Neural progenitor cell (in vitro differentiated cells): ENCODE data around the gene HIBADH. TPM values are rescaled to one million over a fixed set of nuclear protein-coding genes. Genes with fewer than 3 reads are reported as not detected.

Source experiments
- DNase-seq: peaks from one replicate; pipeline ENCODE4 v3.0.0-alpha.2; 2016; ENCODE audit warnings: low spot score
- H2AFZ ChIP-seq: fragments of 200-600 bp; sonication (generic); replicated peaks from 2 replicates; pipeline ENCODE4 v1.6.1; 2016; ENCODE audit warnings: antibody characterized with exemption
- H3F3A ChIP-seq: fragments of 200-600 bp; sonication (generic); 2 replicates; pipeline ENCODE4 v1.6.1; 2016; ENCODE audit warnings: antibody characterized with exemption, low read depth
- H3K27ac ChIP-seq: fragments of 200-600 bp; sonication (generic); 2 replicates; pipeline ENCODE4 v1.5.1; 2016; ENCODE audit warnings: mild to moderate bottlenecking
- H3K27me3 ChIP-seq: fragments of 200-600 bp; sonication (generic); 2 replicates; pipeline ENCODE4 v1.6.1; 2016; ENCODE audit warnings: mild to moderate bottlenecking, moderate library complexity
- H3K36me3 ChIP-seq: fragments of 200-600 bp; sonication (generic); 2 replicates; pipeline ENCODE4 v1.5.1; 2016
- H3K4me1 ChIP-seq: fragments of 200-600 bp; sonication (generic); 2 replicates; pipeline ENCODE4 v1.6.1; 2016; ENCODE audit warnings: mixed run types
- H3K4me2 ChIP-seq: fragments of 200-600 bp; sonication (generic); 2 replicates; pipeline ENCODE4 v1.6.1; 2016
- H3K4me3 ChIP-seq: fragments of 200-600 bp; sonication (generic); 2 replicates; pipeline ENCODE4 v1.5.1; 2016
- H3K79me2 ChIP-seq: fragments of 200-600 bp; sonication (generic); 2 replicates; pipeline ENCODE4 v1.6.1; 2016; ENCODE audit warnings: low read depth
- H3K9ac ChIP-seq: fragments of 200-600 bp; sonication (generic); 2 replicates; pipeline ENCODE4 v1.6.1; 2016
- H3K9me3 ChIP-seq: fragments of 200-600 bp; sonication (generic); 2 replicates; pipeline ENCODE4 v1.5.1; 2016; ENCODE audit warnings: low read depth
- H4K20me1 ChIP-seq: fragments of 200-600 bp; sonication (generic); 2 replicates; pipeline ENCODE4 v1.6.1; 2016; ENCODE audit warnings: low read depth
- H3K27ac Mint-ChIP-seq: 3 replicates; pipeline ENCODE4 v1.8.0; 2021; ENCODE audit warnings: mixed read lengths
- H3K27me3 Mint-ChIP-seq: 2 replicates; pipeline ENCODE4 v1.8.0; 2022; ENCODE audit warnings: low read depth, mild to moderate bottlenecking, inconsistent platforms, moderate library complexity, mixed read lengths; ENCODE audit not compliant: insufficient read depth
- H3K36me3 Mint-ChIP-seq: 3 replicates; pipeline ENCODE4 v1.8.0; 2021; ENCODE audit warnings: mixed read lengths
- H3K4me1 Mint-ChIP-seq: 3 replicates; pipeline ENCODE4 v1.8.0; 2021; ENCODE audit warnings: mixed read lengths
- H3K4me3 Mint-ChIP-seq: 3 replicates; pipeline ENCODE4 v1.8.0; 2021; ENCODE audit warnings: mild to moderate bottlenecking, moderate library complexity, mixed read lengths
- H3K9me3 Mint-ChIP-seq: 3 replicates; pipeline ENCODE4 v1.8.0; 2020; ENCODE audit warnings: mixed read lengths
- EZH2 ChIP-seq: fragments of 200-600 bp; sonication (generic); IDR thresholded peaks from 2 replicates; pipeline ENCODE4 v1.6.1; 2017; ENCODE audit warnings: antibody characterized with exemption, mild to moderate bottlenecking, moderate library complexity
- EZH2phosphoT487 ChIP-seq: fragments of 200-600 bp; sonication (generic); IDR thresholded peaks from 2 replicates; pipeline ENCODE4 v1.6.1; 2017; ENCODE audit warnings: antibody characterized with exemption
- total RNA-seq: library from RNA; depleted of rRNA; stranded (reverse); fragments of >200 nt; gene quantifications from 2 replicates; pipeline ENCODE4 v1.2.3, GENCODE V29; 2015; ENCODE audit warnings: low replicate concordance
- TF ChIP-seq, protein P1 (sequence below): fragments of 200-600 bp; sonication (generic); IDR thresholded peaks from 2 replicates; pipeline ENCODE4 v1.5.1; 2017; ENCODE audit warnings: antibody characterized with exemption, mild to moderate bottlenecking

Gene HIBADH
- total RNA-seq, 1 donor from 2014 or later = 88.6 TPM

- no peaks in the 10 kb centered on the region for H3K9me3 ChIP-seq
- H3K27me3 Mint-ChIP-seq = no peaks in the 10 kb centered on the region
- H3K36me3 Mint-ChIP-seq = no peaks in the 10 kb centered on the region
- no peaks in the 10 kb centered on the region for H3K27me3 ChIP-seq
- H3K4me1 ChIP-seq = peaks cover 2% of the 10 kb centered on the region
- no peaks in the 10 kb centered on the region for H3K36me3 ChIP-seq
- H3K79me2 ChIP-seq = no peaks in the 10 kb centered on the region
- TF ChIP-seq EZH2phosphoT487 = no peak
- TF ChIP-seq, protein P1, sequence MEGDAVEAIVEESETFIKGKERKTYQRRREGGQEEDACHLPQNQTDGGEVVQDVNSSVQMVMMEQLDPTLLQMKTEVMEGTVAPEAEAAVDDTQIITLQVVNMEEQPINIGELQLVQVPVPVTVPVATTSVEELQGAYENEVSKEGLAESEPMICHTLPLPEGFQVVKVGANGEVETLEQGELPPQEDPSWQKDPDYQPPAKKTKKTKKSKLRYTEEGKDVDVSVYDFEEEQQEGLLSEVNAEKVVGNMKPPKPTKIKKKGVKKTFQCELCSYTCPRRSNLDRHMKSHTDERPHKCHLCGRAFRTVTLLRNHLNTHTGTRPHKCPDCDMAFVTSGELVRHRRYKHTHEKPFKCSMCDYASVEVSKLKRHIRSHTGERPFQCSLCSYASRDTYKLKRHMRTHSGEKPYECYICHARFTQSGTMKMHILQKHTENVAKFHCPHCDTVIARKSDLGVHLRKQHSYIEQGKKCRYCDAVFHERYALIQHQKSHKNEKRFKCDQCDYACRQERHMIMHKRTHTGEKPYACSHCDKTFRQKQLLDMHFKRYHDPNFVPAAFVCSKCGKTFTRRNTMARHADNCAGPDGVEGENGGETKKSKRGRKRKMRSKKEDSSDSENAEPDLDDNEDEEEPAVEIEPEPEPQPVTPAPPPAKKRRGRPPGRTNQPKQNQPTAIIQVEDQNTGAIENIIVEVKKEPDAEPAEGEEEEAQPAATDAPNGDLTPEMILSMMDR = no peak
- no peak for TF ChIP-seq EZH2
- DNase-seq = no peak
- peaks cover 10% of the 10 kb centered on the region for H4K20me1 ChIP-seq
- no peaks in the 10 kb centered on the region for H3F3A ChIP-seq
- no peaks in the 10 kb centered on the region for H3K9me3 Mint-ChIP-seq
- H3K4me1 Mint-ChIP-seq = no peaks in the 10 kb centered on the region
- H3K4me3 ChIP-seq = no peak overlapping the region
- H3K4me3 Mint-ChIP-seq = no peak overlapping the region
- H3K9ac ChIP-seq = no peak overlapping the region
- H2AFZ ChIP-seq = no peak overlapping the region
- H3K27ac Mint-ChIP-seq = no peak overlapping the region
- H3K4me2 ChIP-seq = no peak overlapping the region
- H3K27ac ChIP-seq = no peak overlapping the region
Observed at GRCh38 chr7:27549606-27550005, 113.1 kb downstream of the HIBADH start.

DNA sequence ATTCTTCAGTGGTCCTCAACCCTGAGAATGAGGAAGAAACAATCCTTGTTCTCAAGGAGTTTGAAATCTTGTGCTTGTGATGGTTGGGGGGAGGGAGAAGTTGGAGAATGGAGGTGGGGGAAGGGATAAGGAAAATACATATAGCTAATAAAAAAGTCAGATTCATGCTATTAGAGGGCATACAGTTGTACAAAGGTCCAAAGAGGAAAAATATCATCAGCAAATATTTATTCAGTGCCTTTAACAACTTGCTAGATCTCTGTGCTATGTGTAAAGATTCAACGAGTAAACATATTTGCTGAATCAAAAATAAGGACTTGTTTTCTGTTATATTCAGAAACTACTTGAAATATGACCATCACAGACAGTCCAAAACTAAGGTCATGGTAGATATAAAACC is 114.4 kb downstream of the HIBADH start:
- no peak overlapping the region for H3K4me3 Mint-ChIP-seq
- H3K27ac ChIP-seq = no peak overlapping the region

DNA sequence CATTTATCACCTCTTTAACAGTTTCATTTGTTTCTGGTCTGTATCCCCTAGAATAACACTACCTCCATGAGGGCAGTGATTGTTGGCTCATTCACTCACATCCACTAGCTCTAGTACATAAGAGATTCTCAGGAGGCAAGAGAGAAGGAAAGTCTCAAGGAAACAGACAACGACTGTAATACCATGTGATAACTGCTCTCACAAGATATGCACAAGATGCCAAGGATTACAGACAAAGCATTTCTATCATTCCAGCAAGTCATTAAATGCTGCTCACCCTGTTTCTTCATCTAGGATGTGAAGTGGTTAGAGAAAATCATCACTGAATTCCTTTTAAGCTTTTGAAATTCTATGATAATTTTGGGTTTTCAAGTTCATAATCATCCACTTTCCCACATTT is 115.3 kb downstream of the HIBADH start:
- Mint-ChIP-seq H3K9me3 (no peaks in the 10 kb centered on the region), H3K4me3 (no peak overlapping the region), H3K4me1 (no peaks in the 10 kb centered on the region), H3K27ac (no peak overlapping the region), H3K36me3 (peaks cover 6% of the 10 kb centered on the region), H3K27me3 (peaks cover 3% of the 10 kb centered on the region)
- H3K9me3 ChIP-seq = no peaks in the 10 kb centered on the region
- H3K79me2 ChIP-seq = no peaks in the 10 kb centered on the region
- H3K4me2 ChIP-seq = no peak overlapping the region
- H3K27me3 ChIP-seq = no peaks in the 10 kb centered on the region
- no peak overlapping the region for H3K27ac ChIP-seq
- no peak for DNase-seq
- TF ChIP-seq, protein P1 = no peak
- TF ChIP-seq EZH2phosphoT487 (no peak), EZH2 (no peak)
- no peaks in the 10 kb centered on the region for H3F3A ChIP-seq
- H3K4me3 ChIP-seq = no peak overlapping the region
- no peaks in the 10 kb centered on the region for H3K4me1 ChIP-seq
- no peak overlapping the region for H2AFZ ChIP-seq
- H3K36me3 ChIP-seq = no peaks in the 10 kb centered on the region
- H4K20me1 ChIP-seq = peaks cover 2% of the 10 kb centered on the region
- H3K9ac ChIP-seq = no peak overlapping the region

More for the DNA sequence above, 114.4 kb downstream of the HIBADH start:
- Histone ChIP-seq H2AFZ (no peak overlapping the region), H3F3A (no peaks in the 10 kb centered on the region), H3K4me3 (no peak overlapping the region), H3K79me2 (no peaks in the 10 kb centered on the region), H3K9ac (no peak overlapping the region), H4K20me1 (peaks cover 10% of the 10 kb centered on the region), H3K36me3 (no peaks in the 10 kb centered on the region), H3K9me3 (no peaks in the 10 kb centered on the region), H3K4me1 (no peaks in the 10 kb centered on the region), H3K4me2 (no peak overlapping the region), H3K27me3 (no peaks in the 10 kb centered on the region)
- Mint-ChIP-seq H3K9me3 (no peaks in the 10 kb centered on the region), H3K27me3 (no peaks in the 10 kb centered on the region), H3K4me1 (no peaks in the 10 kb centered on the region), H3K36me3 (no peaks in the 10 kb centered on the region), H3K27ac (no peak overlapping the region)
- DNase-seq = no peak
- TF ChIP-seq, protein P1 = no peak
- TF ChIP-seq EZH2phosphoT487 (no peak), EZH2 (no peak)
